Gastroesophageal sphincter (tissue), 3 donors: ENCODE data around the gene SPATA46.

ENCODE experiments used
- EP300 ChIP-seq: sonication (generic); formaldehyde crosslinking; IDR thresholded peaks from one replicate; pipeline ENCODE4 v1.6.1; 2017; ENCODE audit warnings: antibody characterized with exemption, mild to moderate bottlenecking
- POLR2A ChIP-seq, 2 donors: fragments of 450-650 bp; IDR thresholded peaks; one replicate each; pipeline ENCODE4 v1.6.1; 2017; ENCODE audit warnings: antibody characterized with exemption in 2 of 2, mild to moderate bottlenecking in 2 of 2, moderate library complexity in 1 of 2
- POLR2AphosphoS5 ChIP-seq: sonication (generic); formaldehyde crosslinking; IDR thresholded peaks from one replicate; pipeline ENCODE4 v1.6.1; 2017; ENCODE audit warnings: antibody characterized with exemption
- TF ChIP-seq, protein P1 (sequence below), 4 experiments: fragments of 200-600 bp in 2 of 4; fragments of 450-650 bp in 2 of 4; sonication (generic) in 1 of 4; IDR thresholded peaks; one replicate each; pipeline ENCODE4 v1.5.1; 2017 to 2019; ENCODE audit warnings: antibody characterized with exemption in 4 of 4, mild to moderate bottlenecking in 2 of 4, moderate library complexity in 2 of 4

- no peak for TF ChIP-seq EP300
- no peak for TF ChIP-seq POLR2A (IDR thresholded peaks at IDR 0.05)
- TF ChIP-seq, protein P1, sequence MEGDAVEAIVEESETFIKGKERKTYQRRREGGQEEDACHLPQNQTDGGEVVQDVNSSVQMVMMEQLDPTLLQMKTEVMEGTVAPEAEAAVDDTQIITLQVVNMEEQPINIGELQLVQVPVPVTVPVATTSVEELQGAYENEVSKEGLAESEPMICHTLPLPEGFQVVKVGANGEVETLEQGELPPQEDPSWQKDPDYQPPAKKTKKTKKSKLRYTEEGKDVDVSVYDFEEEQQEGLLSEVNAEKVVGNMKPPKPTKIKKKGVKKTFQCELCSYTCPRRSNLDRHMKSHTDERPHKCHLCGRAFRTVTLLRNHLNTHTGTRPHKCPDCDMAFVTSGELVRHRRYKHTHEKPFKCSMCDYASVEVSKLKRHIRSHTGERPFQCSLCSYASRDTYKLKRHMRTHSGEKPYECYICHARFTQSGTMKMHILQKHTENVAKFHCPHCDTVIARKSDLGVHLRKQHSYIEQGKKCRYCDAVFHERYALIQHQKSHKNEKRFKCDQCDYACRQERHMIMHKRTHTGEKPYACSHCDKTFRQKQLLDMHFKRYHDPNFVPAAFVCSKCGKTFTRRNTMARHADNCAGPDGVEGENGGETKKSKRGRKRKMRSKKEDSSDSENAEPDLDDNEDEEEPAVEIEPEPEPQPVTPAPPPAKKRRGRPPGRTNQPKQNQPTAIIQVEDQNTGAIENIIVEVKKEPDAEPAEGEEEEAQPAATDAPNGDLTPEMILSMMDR (IDR thresholded peaks at IDR 0.05): no peak
- no peak for TF ChIP-seq POLR2AphosphoS5
Observed at GRCh38 chr1:162385702-162386101, 9.0 kb upstream of the SPATA46 start.
